Stimulated activated CD8-positive, alpha-beta memory T cell treated with anti-CD3 and anti-CD28 coated beads, Interleukin-7, amount 100 ng/mL, for 48 hours (primary cell): ENCODE results near the gene ODAPH.
"Not testable (repeated sequence)": the region's sequence is repeated elsewhere in the genome, so short reads cannot be mapped to it uniquely, and the experiment has no call there.

Experiments used
- DNase-seq, 2 donors: peaks; one replicate each; pipeline ENCODE4 v3.0.0-alpha.2; 2020; ENCODE audit warnings: low read depth in 1 of 2; ENCODE audit errors: extremely low read depth in 1 of 2

ODAPH gene

DNA sequence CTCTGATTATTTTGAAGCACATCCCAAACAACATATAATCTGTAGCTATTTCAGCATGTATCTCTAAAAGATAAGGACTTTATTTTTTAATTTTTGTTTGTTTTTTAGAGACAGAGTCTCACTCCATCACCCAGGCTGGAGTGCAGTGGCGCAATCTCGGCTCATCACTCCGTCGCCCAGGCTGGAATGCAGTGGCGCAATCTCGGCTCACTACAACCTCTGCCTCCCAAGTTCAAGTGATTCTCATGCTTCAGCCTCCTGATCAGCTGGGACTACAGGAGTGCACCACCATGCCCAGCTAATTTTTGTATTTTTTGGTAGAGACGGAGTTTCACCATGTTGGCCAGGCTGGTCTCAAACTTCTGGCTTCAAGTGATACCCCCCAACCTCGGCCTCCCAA is 11.6 kb upstream of the ODAPH start:
- DNase-seq = not testable (repeated sequence)

DNA sequence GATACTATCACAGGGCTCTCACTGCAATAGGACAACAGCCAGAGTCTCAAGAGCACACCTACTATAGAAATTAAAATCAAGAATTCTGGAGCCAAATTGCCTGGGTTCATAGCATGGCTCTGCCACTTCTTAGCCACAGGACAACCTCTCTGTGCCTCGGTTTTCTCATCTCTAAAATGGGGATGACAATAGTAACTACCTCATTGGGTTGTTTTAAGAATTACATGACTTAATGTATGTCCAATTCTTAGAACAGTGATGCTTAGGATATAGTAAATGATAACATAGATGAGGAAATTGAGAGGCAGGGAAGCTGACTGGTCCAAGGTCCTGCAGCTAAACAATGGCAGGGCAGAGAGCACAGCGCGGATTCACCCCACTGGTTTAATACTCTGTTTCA is 11.0 kb upstream of the ODAPH start:
- no peak for DNase-seq

DNA sequence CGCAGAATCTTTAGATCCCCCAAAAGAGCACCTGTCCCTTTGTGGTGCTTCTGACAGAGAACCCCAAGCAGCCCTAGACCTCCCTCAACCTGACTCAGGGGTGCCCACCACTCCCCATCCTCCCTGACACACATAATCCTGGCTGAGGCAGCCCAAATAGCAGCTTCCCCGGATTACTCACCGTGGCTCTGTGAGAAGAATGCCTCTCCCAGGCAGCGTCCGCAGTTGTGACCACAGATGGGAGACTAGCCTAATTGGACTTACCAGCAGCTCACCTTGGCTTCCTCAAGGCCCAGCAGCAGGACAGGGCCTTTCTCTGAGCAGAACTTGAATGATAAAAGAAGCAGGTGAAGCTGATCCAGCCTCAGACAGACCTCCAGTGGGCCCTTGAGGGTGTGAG is 10.3 kb upstream of the ODAPH start:
- no peak for DNase-seq

DNA sequence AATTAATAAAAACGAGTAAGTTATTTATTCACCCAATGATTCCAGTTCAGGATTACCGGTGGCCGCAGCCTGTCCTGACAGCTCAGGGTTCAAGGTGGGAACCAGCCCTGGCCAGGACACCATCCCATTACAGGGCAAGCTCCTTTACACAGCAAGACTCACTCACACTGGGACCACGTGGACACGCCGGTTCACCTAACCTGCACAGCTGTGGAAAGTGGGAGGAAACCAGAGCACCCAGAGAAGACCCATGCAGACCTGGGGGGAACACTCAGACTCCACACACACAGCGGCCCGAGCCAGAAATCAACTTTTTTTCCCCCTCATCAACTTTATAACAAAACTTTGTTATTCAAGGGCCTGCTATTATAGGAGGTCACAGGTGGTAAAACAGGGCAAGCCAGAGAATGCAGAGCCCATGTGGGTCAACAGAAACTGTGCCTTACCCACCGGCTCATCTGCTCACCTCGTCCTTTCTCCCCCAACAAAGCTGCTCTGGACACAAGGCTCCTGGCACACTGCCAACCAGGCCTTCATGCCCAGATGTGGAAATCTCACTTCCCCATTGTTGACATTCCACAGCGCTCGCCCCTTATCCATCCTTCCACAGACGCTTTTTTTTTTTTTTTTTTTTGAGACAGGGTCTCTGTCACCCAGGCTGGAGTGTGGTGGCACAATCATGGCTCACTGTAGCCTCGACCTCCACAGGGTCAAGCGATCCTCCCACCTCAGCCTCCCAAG is 8.0 kb upstream of the ODAPH start:
- no peak for DNase-seq

DNA sequence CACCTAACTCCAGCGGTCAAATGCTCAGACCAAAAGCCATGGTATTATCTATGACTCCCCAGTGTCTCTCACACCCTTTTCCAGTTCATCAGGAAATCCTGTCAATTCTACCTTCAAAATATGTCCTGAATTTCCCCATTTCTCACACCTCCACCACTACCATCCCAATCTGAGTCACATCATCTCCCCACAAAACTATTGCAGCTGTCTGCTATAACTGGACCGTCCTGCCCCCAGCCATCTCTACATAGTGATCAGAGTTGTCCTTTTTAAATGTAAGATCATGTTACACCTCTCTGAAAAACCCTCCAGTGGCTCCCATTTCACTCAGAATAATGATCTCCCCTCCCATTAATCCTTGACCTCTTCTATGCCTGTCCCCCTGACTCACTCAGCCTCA is 6.8 kb upstream of the ODAPH start:
- DNase-seq = no peak

DNA sequence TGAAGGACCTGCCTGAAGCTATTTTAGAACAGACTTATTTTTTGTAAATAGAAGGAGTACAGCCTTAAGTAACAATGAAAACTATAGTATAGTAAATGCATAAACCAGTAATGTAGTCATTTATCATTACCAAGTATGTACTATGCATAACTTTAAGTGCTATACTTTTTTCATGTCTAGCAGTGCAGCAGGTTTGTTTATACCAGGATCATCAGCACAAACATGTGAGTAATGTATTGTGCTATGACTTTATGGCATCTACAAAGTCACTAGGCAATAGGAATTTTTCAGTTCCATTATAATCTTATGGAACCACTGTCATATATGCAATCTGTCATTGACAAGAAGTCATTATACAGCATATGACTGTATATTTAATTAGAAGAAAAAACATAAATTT is 3.4 kb upstream of the ODAPH start:
- no peak for DNase-seq

DNA sequence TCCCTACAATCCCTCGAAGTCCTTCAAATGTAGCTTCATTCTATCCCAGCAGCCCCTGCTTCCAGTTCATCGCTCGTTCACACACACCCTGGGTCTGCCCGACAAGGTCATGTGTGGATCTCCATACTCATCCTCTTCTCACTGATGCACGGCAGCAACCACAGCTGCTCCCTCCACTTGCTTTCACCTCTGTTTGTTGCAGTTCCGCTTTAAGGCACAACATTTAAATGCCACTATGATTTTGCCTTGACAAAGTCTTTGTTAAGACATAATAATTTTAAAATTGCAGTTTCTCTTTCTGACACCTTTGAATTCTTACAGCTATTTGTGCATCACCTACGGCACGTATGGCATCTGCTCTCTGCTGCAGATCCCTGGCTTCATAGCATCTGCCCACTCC is 1.8 kb downstream of the ODAPH start:
- no peak for DNase-seq

DNA sequence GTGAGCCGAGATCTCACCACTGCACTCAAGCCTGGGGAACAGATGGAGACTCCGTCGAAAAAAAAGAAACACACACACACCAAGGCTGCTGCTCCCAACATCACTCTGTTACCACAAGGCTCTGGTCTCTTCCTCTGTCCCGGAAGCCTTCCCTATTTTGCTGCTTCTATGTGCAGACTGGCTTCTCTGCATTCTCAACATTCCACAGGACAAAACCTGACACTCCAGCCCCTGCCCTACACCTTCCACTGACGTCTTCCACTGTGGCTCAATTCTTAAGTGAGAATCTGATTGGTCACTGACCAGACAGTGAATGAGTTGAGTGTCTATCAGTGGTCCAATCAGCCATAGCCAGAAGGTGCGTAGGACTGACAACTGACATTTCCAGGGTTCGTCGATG is 5.9 kb downstream of the ODAPH start:
- DNase-seq = no peak

DNA sequence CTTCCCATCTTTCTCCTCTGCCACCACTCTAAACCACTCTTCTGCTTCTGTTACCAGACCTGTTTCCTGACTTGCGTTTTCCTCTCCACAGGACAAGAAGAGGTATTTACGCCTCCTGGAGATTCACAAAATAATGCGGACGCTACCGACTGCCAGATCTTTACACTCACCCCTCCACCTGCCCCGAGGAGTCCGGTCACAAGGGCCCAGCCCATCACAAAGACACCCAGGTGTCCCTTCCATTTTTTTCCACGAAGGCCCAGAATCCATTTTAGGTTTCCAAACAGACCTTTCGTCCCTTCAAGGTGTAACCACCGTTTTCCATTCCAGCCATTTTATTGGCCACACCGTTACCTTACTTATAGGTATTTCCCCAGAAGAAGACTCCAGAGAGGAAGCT is 8.2 kb downstream of the ODAPH start:
- DNase-seq = no peak

DNA sequence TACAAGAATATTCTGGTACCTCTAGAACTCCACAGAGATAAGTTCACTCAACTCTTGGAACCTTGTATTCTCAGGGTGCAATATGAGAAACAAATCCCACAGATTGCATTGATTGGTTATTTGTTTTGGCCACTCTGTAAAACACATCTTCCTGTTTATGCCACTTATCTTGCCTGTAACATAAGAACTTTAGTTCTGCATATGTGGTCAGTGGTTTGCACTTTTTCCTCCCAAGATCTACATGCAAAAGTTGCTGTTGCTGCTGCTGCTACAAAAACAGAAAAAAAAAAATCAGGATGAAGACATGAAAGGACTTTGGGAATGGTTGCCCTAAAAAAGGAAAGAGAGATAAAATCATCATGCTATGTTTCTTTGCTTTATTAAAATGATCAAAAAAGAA is 9.6 kb downstream of the ODAPH start:
- no peak for DNase-seq

DNA sequence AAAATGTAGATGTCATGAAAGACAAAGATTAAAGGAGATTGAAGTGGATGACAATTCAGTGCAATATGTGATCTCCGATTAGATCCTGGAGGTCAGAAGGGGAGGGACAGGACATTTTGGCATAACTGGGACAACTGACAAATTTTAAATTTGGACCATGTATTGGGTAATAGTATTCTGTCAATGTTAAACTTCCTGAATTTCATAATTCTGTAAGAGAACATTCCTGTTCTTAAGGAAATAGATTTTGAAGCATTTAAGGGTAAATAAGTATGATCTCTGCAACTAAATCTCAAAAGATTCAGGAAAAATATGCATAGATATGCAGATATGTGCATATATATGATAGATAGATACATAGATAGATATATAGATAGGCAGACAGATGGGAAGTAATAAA is 11.0 kb downstream of the ODAPH start:
- DNase-seq = no peak

DNA sequence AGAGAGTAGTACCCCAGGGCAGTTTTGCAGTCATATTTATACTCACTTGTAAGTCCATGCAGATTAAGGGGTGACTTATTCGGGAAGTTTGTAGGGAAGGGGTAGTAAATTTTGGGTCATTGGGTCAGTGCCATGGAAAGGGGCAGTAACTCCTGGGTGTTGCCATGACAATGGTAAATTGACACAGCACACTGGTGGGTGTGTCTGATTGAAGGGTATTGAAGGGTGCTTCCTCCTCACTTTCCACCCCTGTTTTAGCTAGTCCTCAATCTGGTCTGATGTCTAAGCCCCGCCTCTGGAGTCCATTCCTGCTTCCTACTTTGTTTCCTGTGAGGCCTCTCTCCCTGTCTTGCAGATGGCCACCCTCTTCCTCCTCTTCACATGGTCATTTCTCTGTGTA is 11.9 kb downstream of the ODAPH start:
- no peak for DNase-seq

DNA sequence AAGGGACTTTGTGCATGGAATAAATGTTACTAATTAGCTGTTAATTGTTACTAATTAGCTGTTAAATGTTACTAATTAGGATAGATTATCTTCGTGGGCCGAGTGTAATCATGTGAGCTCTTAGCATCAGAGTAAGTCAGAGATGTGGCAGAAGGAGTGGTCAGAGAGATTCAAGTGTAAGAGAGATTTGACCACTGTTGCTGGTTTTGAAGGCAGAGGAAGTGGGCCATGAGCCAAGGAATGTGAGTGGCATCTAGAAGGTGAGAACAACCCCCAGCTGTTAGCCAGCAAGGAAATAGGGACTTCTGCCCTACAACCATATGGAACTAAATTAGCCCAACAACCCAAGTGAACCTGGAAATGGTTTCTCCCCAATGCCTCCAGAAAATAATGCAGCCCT is 28.2 kb downstream of the ODAPH start:
- DNase-seq = no peak

DNA sequence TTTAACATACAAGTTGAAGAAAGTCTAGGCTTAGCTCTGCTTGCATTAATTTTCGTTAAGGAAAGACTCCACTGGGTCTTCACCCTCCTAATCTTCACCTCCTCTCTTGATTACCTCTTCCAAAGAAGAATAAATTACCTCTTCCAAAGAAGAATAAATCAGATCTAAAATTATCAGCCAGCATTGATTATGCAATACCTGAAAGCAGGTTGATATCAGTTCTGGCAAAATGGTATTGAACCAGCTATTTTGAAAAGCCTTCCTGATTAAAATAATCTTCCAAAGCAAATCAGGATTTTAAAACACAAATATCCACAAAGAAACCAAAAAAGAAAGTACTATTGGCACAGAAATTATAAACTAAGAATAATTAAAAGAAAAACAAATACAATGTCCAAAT is 37.5 kb downstream of the ODAPH start:
- no peak for DNase-seq

DNA sequence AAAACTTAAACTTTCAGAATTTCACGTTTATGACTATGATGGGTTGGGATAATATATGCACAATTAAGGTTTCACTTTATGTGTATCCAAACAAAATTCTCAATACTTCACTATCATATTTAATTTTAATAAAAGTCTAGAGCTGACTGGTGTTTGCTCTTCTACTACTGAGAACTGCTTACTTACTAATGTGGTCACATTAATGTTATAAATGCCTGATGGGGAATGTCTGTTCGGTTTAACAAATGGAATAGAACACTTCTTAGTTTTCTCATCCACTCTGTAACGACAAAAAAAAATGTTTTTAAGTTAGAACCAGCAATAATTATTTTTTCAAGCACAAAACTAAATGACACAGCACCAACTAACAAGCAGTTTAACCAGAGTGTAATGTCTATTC is 40.2 kb downstream of the ODAPH start:
- no peak for DNase-seq

DNA sequence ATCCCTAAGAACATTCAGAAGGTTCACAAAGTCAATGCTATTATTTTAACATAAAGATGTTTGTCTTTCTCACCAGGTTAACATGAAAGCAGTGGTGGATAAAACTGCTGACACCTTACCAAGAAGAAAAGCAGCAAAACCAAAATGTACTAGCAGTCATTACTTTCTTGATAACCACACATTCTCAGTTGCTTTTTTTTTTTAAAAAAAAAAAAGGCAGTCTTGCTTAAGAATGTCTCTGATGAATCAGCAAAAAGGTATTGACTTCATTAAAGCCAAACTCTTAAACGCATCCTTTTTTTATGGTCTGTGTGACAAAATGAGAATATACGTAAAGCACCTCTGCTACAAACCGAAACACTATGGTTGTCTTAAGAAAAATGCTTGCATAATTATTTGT is 42.5 kb downstream of the ODAPH start:
- no peak for DNase-seq

DNA sequence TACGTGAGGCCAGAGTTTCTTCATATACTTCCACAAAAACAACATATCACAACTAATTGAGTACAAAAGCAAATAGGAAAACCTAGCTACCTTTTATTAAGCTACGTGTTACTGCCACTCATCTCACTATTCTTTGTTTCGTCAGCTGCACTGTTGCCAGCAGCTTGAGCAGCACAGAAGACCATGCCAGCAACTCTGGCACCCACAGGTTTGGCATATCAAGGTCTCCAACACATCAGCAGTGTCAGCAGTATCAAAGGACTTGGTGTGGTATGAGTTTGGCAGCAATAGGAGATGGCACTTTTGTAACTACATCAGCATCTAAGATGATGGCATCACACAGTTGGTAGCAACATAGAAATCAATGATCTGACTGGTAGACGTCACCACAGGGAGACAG is 43.8 kb downstream of the ODAPH start:
- no peak for DNase-seq

DNA sequence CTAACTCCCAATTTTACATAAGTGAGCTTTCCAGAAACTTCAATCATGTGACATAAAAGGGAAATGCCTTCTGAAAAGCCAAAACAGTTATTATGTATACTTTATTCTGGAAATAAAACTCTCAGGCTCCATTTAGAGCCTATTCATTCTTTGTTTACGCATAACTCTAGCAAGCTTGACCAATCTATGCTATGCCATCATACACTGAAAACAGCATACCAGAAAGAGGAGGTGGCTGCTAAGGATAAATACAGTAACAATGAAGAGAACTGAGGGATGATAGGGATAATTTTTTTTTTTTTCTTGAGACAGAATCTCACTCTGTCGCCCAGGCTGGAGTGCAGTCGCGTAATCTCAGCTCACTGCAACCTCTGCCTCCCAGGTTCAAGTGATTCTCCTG is 50.1 kb downstream of the ODAPH start:
- DNase-seq = no peak

DNA sequence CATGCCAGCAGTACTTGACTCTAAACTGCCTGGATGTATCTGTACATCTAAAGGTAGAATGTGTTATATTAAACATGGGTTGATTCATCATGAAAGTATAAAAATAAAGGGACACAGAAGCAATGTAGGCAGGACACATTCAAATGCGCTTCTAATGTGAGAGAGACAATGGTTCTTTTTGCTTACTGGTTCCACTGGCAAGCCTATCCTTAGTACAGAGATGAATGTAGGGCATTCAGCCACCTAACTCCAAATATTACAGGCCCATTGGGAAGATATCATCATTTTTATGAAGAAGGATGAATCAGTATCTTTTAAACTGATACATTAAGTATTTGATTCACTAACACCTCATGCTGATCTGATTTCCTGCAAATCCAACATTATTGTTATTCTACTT is 56.4 kb downstream of the ODAPH start:
- no peak for DNase-seq
